Neural crest cell (in vitro differentiated cells): ENCODE measurements around the gene CXCL8. TPM values are rescaled to one million over a fixed set of nuclear protein-coding genes. Genes with fewer than 3 reads are reported as not detected.
"Not testable (repeated sequence)": the region's sequence is repeated elsewhere in the genome, so short reads cannot be mapped to it uniquely, and the experiment has no call there.

Source experiments
- DNase-seq: peaks from one replicate; pipeline ENCODE4 v3.0.0; 2021; ENCODE audit warnings: low read depth, mixed read lengths, low spot score
- H3K27ac Mint-ChIP-seq: one replicate; pipeline ENCODE4 v1.8.0; 2021; ENCODE audit warnings: mild to moderate bottlenecking, mixed read lengths; ENCODE audit not compliant: unreplicated experiment
- H3K27me3 Mint-ChIP-seq: 2 replicates; pipeline ENCODE4 v1.8.0; 2021; ENCODE audit warnings: low read depth, mild to moderate bottlenecking, mixed read lengths
- H3K36me3 Mint-ChIP-seq: 2 replicates; pipeline ENCODE4 v1.8.0; 2021; ENCODE audit warnings: low read depth, mild to moderate bottlenecking, mixed read lengths
- H3K4me1 Mint-ChIP-seq: 2 replicates; pipeline ENCODE4 v1.8.0; 2021; ENCODE audit warnings: mixed read lengths
- H3K4me3 Mint-ChIP-seq: one replicate; pipeline ENCODE4 v1.8.0; 2021; ENCODE audit warnings: mild to moderate bottlenecking, mixed read lengths
- H3K9me3 Mint-ChIP-seq: 2 replicates; pipeline ENCODE4 v1.8.0; 2021; ENCODE audit warnings: mixed read lengths
- CTCF ChIP-seq: fragments of 200-600 bp; sonication (generic); conservative IDR thresholded peaks from 2 replicates; pipeline ENCODE4 v1.5.0; 2021; ENCODE audit warnings: antibody characterized with exemption, mild to moderate bottlenecking
- total RNA-seq: library from RNA; stranded (reverse); gene quantifications from 2 replicates; pipeline ENCODE4 v1.2.1, GENCODE V29; 2021

Gene CXCL8
- total RNA-seq, 1 donor from 2014 or later: not detected

GRCh38 chr4:73763877-73764276, 23.5 kb downstream of the CXCL8 start:
- Mint-ChIP-seq H3K9me3 (no peaks in the 10 kb centered on the region), H3K27ac (no peak overlapping the region), H3K27me3 (no peaks in the 10 kb centered on the region), H3K4me3 (no peak overlapping the region), H3K4me1 (peaks cover 5% of the 10 kb centered on the region), H3K36me3 (no peaks in the 10 kb centered on the region)
- no peak for TF ChIP-seq CTCF
- DNase-seq: no peak

- H3K27me3 Mint-ChIP-seq: no peaks in the 10 kb centered on the region
- TF ChIP-seq CTCF: no peak
- no peak overlapping the region for H3K27ac Mint-ChIP-seq
- H3K36me3 Mint-ChIP-seq: no peaks in the 10 kb centered on the region
- no peak for DNase-seq
- peaks cover 5% of the 10 kb centered on the region for H3K4me1 Mint-ChIP-seq
- no peaks in the 10 kb centered on the region for H3K9me3 Mint-ChIP-seq
- no peak overlapping the region for H3K4me3 Mint-ChIP-seq
Observed at GRCh38 chr4:73764513-73764912, 24.1 kb downstream of the CXCL8 start.

GRCh38 chr4:73765296-73765695, 24.9 kb downstream of the CXCL8 start:
- Mint-ChIP-seq H3K27ac (no peak overlapping the region), H3K9me3 (no peaks in the 10 kb centered on the region), H3K4me1 (peaks cover 5% of the 10 kb centered on the region), H3K27me3 (no peaks in the 10 kb centered on the region), H3K36me3 (no peaks in the 10 kb centered on the region), H3K4me3 (no peak overlapping the region)
- no peak for DNase-seq
- TF ChIP-seq CTCF: no peak

- Mint-ChIP-seq H3K4me3 (no peak overlapping the region), H3K9me3 (no peaks in the 10 kb centered on the region), H3K27me3 (no peaks in the 10 kb centered on the region), H3K36me3 (no peaks in the 10 kb centered on the region), H3K4me1 (peaks cover 10% of the 10 kb centered on the region), H3K27ac (no peak overlapping the region)
- TF ChIP-seq CTCF: no peak
- no peak for DNase-seq
Observed at GRCh38 chr4:73770917-73771316, 30.5 kb downstream of the CXCL8 start.

- Mint-ChIP-seq H3K9me3 (no peaks in the 10 kb centered on the region), H3K27me3 (no peaks in the 10 kb centered on the region), H3K36me3 (no peaks in the 10 kb centered on the region), H3K4me3 (no peak overlapping the region), H3K27ac (no peak overlapping the region), H3K4me1 (peaks cover 10% of the 10 kb centered on the region)
- no peak for TF ChIP-seq CTCF
- no peak for DNase-seq
Observed at GRCh38 chr4:73772363-73772762, 32.0 kb downstream of the CXCL8 start.

GRCh38 chr4:73774406-73774805, 34.0 kb downstream of the CXCL8 start:
- H3K4me3 Mint-ChIP-seq, H3K27ac Mint-ChIP-seq, H3K27me3 Mint-ChIP-seq, H3K9me3 Mint-ChIP-seq, DNase-seq, H3K36me3 Mint-ChIP-seq: not testable (repeated sequence)
- H3K4me1 Mint-ChIP-seq: peaks cover 10% of the 10 kb centered on the region
